ENCODE measurements around the gene BIRC7.

The BIRC7 gene, protein sequence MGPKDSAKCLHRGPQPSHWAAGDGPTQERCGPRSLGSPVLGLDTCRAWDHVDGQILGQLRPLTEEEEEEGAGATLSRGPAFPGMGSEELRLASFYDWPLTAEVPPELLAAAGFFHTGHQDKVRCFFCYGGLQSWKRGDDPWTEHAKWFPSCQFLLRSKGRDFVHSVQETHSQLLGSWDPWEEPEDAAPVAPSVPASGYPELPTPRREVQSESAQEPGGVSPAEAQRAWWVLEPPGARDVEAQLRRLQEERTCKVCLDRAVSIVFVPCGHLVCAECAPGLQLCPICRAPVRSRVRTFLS

DNA sequence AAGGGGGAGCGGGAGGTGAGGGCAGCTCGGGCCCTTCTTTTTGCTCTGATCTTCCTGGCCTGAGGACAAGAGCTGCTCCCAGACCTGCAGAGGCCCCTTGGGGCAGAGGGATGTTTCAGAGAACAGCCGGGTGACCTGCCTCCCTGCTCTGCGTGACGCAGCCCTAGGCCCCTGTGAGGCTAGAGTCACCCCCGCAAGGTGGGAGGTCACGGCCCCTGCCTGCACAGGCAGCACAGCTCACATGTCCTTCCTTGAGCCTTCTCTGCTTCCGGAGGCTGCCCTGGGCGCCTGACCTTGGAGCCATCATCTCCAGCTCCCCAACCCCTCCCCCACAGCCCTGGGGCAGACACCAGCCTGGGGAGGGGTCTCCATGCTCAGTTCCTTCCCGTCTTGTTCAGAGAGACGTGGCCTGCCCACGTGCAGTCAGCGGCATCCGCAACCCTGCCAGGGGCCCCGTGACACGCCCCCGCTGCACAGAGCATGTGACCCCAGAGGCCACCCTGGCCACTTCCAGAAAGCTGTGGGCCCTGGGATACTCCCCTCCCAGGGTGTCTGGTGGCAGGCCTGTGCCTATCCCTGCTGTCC, at the start of gene BIRC7:
Gene BIRC7, plus strand, starts transcription at position 507 of the 585 bp plus-strand sequence. CDS start 192 bp downstream, outside the sequence.
- no peak for DNase-seq

DNA sequence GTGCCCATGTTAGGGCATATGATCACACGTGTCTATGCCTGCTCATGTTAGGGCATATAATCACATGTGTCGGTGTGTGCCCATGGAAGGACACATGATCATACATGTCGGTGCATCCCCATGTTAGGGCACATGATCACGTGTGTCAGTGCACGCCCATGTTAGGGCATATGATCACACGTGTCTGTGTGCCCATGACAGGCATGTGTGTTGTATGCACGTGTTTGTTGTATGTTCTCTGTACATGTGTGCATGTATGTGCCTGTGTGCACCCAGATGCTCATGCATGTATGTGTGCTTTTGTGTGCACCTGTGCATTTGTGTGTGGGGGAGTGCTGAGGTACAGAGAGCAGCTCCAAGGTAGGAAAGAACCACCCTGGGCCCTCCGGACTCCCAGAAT, 49.6 kb upstream of the BIRC7 start:
- DNase-seq = no peak

DNA sequence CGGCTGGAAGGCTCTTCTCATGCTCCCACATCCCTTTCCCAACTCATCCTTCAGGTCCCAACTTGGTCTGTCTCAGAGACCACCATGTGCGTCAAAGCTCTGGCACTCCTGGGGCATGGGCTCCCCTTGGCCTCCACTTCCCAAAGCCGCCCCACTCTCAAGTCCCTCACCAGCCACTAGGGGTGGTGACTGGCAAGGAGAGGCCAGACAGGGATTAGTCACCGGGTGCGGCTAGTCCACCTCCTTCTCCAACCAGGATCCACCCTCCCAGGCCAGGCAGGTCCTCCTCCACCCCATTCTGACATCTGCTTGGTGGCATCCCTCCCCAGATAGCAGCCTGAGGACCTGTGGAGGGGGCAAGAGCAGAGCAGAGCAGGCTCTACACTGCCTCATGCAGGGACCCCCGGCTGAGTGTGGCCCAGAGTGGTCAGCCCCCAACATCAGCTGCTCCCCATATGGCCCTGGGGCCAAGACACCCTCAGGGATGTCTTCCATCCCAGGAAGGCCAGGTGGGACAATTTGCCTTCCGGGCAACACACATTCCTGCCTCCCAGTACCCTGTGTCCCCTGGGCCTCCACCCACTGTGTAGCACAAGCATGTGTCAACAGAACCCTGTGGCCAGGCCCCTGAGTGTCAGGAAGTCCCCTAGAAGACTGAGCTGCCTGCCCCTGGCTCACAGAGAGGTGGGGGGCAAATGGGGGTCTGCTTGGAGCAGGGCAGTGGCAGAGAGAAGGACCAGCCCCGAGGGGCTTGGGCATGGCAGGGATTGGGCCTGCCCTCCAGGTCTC, 49.0 kb upstream of the BIRC7 start:
- DNase-seq = no peak

DNA sequence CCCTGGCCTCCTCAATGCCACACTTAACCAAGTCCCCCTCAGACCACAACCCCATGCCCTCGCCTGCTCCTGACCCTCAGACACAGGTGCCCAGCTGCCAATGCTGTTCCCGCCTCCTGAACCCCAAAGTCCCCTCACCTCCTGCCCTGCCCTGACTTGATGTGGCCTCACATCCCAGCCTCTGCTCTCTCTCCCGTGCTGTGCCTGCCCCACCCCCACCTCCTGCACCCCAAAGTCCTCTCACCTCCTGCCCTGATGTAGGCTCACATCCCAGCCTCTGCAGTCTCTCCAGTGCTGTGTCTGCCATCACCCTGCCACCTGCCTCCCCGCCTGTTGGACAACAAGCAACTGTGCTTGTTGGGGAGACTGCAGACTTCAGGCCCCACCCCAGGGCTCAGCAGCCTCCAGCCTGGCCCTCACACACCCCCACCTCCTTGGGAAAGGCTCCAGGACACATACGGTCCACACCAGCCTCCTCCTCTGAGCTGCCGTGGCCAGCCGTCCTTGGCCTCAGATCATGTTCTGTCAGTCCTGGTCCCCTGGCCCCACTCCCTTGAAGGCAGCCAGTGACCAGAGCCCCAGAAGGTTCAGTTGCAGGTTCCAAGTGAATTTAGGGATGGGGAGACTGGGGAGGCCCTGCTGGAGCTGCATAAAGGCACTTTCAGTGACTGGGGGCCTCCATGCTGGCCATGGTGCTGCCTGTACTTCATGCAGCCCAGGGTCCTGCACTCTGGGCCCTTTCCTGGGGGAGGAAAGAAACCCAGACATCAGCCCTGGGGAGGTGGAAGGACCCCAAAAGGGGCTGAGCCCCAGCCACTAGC, 48.2 kb upstream of the BIRC7 start:
- no peak for DNase-seq

DNA sequence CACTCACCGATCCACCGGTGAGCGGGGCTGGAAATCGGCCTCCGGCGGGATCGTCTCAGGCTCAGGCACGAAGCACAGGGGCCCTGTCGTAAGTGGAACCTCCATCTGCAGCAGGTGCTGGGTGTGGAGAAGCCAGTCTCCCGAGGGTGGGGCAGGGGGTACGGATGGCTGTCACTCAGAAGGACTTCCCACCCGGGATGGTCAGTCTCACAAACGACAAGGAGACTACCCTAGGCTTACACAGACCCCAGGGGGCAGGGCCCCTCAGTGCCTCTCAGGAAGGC, 47.6 kb upstream of the BIRC7 start:
- no peak for DNase-seq

DNA sequence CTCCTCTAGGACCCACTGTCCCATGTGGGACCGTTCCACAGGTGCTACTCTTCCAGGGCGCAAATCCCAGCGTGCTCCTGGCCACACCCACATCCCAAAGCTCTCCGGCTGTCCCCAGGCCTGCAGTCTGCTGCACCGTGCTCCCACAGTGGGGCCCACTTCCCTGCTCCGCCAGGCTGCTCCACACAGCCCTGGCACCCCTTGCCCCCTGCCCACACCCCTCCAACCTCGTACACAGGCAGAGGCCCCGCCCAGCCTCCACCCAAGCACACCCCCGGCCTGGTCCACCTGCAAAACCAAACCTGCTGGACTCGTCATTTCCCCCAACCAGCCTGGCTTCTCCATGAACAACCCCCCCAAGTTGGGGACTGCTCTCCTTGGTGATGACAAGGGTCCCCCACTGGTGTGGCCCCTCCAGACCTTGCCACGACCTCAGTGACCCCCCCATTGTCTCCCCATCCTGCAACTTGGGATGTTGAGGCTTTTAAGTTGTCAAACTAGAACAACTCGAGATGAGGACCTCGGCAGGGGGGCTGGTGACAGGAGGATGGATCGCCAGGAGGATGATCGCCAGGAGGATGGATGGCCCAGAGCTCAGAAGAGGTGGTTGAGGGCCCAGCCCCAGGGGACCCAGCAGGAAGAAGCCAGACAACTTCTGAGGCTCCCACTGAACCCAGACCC, 46.9 kb upstream of the BIRC7 start:
- DNase-seq = no peak

DNA sequence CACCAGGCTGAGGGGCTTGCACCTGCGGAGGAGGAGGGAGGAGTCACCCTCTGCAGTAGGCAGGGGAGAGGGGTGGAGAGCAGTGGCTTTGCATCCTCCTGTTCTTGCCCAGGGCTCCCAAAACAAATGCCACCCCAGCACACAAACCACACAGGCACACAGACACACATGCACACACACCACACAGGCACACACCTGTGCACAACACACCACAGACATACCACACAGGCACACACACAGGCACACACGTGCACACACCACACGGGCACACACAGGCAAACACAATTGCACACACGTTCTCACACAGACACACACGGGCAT, 46.4 kb upstream of the BIRC7 start:
- DNase-seq = no peak

DNA sequence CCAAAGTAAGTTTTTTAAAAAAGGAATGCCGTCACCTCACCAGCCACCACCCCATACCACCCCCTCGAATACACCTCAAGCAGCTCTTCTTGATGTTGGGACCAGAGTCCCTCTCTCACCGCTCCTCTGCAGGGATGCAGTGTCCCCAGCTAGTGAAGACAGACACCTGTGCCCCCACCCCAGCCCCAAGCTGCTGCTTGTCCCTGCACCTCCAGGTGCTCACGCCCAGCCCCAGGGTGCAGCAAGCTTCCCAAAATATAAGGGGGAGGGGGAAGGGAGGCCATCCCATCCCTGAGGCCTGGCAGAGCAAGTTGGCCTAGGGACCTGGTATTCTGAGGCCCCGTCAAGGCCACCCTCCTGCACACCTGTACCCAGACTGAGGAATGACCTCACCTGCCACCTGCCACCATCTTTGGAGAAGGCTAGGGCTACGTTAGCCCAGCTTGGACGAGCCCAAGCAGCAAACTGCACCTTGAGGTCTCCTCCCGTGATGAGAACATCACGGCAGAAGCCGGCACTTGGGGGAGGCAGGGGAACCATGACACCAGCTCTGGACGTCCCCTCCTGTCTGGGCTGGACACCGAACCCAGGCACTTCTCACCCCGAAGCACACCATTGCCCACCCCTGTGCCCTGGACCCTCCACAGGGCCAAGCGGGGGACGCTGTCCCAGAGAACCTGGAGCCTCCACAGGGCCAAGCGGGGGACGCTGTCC, 45.7 kb upstream of the BIRC7 start:
- no peak for DNase-seq

DNA sequence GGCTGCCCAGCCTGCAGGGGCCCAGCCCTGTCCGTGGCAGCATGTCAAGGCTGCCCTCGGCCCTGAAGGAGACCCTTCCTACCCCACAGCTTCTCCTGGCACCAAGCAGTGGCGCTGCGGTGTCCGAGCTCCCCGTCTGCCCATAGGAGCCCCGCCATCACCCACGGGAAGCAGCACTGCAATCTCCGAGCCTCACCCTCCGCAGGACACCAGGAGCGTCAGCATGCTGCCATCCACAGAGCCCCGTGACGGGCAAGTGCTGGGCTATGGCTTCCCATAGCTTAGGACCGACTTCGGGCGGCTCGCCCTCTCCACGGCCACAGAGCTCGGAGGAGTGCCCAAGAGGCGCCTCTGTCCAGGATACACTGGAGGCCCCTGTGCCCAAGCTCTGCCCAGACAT, 44.9 kb upstream of the BIRC7 start:
- no peak for DNase-seq

DNA sequence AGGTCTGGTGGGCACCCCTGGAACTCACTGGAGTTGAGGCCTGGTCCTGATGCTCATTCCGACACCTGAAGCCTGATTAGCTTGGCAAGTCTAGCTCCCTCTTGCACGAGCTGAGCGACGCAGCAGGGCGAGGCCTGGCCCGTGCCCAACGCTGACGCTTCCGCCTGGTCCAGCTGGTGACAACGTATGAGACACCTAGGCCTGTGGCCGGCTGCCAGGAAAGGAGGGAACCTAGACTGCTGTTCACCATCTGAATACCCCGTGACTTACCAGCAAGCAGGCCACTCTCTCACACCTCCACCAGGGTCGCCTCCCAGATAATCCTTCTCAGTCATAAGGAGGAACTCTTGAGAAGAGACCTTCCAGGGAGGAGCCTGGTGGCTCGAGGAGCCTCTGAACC, 44.3 kb upstream of the BIRC7 start:
- no peak for DNase-seq

DNA sequence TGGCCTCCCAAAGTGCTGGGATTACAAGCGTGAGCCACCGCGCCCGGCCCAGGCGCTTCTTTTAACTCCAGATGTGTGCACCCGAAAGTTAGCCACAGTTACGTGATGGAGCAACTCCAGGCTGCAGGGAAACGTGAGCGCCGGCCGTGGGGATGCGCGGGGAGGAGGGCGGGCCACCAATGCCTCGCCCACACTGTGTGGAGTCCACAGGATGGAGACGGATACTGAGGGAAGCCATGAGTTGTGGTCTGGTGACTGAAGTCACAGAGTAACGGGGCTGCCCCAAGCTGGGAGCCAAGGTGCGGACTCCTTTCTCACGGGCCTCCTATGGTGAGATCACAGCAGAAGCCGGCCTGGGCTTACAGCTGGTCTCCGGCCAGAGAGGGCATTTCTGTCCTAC, 43.0 kb upstream of the BIRC7 start:
- DNase-seq = no peak

DNA sequence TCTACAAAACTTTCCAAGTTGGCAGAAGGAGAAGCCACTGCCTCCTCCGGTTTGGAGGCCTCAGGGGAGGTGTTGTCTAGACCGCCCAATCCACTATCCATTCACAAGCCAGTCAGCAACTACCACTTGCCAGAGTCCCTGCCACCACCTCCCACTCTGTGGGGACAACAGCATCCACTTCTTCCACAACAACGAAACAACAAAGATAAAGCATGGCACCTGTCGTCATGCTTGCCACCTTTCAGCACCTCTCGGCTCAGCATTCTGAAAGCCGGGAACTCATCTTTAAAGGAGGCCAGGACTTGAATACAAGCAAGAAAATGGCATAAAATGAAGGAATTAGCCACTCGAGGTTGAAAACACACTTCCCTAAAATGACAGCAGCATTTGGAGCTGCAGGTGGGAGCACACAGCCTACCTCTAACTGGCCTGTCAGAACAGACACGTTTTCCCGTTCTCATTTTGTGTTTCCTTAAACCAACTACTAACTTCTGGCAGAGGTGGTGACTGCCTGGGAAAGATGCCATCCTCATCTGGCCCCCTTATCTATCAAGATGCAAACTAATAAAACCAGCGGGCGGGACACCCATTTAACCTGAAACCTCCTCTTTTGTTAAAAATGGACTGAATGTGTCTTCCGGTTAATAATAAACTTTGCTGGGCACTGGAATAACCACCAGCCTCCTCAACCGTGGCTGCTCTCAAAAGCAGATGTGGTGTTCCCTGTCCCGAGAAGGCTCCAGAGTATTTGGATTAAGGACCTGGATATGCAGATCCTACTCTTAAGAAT, 41.5 kb upstream of the BIRC7 start:
- DNase-seq = no peak

DNA sequence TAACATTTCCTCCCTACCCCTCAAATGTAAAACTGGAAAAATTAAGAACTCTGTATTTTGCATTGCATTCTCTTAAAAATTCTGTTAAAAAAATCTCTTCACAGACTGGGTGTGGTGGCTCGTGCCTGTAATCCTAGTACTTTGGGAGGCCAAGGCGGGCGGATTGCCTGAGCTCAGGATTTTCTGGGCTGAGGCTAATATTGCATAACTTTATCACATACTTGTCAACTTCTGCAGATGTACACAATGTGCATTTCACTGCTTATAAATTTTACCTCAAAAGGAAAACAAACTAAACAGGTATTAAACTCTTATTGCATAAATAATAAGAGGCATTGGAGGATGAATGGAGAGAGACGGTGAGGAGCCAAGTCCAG, 40.9 kb upstream of the BIRC7 start:
- no peak for DNase-seq

DNA sequence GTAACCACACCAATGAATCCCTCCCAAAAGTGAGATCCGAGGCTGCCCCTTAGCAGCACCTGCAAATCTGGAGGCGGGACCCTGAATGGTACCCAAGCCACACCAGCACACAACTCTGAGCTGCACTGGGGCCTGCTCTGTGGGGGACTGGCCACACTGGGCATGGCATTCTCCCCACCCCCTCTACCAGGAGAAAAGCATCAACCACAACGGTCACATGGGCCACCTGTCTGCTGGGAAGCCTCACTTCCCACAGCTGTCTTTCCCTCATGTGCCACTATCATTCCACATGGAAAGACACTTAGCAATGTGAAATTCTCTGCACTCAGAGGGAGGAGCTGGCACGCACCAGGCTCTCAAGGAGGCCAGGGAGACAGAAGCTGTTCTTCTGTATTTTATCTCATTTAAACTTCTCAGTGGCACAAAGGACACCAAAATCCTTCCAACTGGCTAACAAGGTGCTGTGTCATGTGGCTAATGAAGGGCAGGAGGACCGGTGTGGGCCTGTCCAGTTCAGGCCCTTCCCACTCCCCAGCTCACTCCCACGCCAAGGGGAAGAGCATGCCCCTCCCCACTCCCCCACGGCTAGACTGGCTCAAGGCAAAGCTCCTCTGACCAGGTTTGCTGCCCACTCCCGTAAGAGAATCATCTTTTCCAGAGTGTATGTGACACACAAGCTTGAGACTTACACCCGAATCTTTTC, 38.8 kb upstream of the BIRC7 start:
- no peak for DNase-seq

DNA sequence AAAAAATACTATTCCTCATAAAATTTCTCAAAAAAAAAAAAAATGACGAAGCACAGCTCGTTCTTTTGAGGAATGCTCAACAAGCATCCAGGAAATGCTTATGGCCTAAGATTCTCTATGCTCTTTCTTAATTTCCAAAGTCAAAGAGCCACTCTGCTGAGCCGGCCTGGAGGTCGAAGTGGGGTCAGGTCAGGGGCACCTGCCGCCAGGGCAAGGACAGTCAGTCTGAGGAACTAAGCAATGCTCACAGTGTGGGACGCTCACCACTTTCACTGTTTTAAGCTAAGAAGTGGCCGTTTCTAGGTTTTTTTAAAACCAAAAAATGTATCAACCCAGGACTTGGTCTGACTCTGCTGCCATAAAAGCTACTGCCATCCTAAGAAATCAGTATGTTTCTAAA, 37.1 kb upstream of the BIRC7 start:
- no peak for DNase-seq

DNA sequence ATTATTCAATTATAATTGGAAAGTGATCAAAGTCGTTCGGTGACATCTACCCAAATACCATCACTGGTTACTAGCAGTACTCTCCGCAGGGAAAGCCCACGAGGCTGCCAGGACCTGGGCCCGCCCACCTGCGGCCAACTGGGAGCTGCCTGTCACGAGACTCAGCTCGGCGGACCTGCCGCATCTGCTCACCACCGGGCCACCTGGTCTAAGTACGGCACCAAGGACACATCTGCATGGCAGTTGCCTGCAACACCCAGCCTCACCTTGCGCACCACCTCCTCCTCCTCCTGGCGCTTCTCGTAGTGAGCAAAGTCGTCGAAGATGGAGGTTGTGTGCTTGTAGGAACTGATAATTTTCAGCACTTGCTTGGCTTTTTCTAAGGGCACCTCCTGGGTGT, 33.7 kb upstream of the BIRC7 start:
- DNase-seq = no peak

DNA sequence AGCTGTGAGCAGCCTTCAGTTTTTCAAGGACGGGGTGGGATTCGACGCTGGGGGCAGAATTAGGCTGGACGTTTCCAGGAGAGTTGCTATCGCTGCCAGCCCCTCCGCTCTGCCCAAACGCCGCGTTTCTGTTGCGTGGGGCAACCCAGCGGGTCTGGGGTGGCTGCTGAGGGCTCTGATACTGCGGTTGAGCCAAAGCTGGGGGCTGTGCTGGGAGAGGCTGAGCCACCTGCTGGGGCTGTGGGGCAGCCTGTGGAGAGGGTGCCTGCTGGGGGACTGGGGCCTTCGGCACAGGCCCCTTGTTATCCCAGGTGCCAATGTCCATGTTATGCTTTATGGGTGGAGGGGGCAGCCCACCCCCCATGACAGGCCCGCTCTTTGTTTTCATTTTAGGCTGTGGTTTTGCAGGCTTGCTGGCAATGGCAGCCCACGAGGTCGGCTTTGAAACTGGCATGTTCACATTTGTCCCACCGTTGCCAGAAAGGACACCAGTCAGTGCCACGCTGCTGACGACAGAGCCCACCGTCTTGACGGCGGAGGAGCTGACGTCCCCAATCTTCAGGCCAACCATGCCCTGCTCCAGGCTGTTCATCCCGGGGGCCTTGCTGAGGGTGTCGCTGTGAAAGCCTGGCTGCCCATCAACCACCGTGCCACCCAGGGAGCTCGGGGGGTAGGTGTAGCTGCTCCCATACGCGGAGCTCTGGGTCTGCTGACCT, 32.7 kb upstream of the BIRC7 start:
- DNase-seq = no peak

DNA sequence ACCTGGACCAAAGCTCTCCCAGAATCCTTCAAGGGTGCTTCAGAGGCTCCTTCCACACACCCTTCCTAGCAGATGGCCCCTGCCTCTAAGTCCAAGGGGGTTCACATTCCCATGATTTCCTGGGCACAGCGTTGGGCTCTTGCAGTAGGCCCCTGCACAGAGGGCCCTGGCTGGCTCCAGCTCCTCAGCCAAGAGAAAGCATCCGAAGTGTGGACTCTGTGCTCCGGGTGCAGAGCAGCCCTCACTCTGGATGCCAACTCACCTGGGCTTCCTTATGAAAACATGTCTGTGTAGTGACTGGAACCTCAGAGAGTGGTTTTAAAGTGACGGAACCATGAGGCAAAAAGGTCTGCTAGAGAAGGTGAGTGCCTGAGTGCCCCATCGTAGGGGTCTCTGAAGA, 31.3 kb upstream of the BIRC7 start:
- DNase-seq = no peak

DNA sequence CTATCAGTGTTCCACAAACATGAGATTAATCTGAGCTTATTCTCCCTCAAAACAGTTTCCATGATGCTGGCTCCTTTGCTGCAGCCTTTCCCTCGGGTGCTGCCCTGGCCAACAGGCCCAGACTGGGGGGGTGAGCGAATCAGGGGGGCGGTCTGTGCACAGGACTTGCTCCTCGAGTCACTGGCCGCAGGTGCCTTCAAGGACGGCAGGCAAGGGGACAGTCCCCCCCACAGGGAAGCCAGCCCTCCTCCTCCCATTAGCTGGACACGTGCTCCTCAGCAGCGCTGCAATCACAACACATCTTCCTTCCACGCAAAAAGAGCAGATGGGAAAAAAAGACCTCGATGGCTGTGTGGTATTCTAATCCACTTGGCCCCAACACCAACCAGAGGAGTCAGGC, 29.8 kb upstream of the BIRC7 start:
- DNase-seq = no peak

DNA sequence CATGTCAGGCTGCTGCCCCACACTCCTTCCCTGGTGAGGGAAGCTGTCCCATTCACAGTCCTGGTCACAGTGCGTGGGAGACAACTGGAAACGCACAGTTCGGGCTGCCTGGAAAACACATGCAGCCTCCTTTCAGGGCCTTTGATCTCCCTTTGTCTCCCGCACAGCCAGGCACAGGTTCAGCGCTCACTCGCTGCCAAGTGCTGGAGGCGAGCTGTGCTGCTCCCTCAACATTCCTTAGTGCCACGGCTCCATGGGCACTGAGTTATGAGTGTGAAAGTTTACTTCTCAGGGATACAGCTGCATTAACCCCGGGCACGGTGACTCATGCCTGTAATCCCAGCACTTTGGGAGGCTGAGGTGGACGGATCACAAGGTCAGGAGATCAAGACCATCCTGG, 28.8 kb upstream of the BIRC7 start:
- no peak for DNase-seq

Measured in T1000 (cell line).